ENCODE measurements around the gene SNX22. TPM values are rescaled to one million over a fixed set of nuclear protein-coding genes. Genes with fewer than 3 reads are reported as not detected.
"Not testable (repeated sequence)": the region's sequence is repeated elsewhere in the genome, so short reads cannot be mapped to it uniquely, and the experiment has no call there.

The SNX22 gene
- total and polyA plus RNA-seq, 12 donors: 0.66 to 10.0 (median 1.6) TPM

DNA sequence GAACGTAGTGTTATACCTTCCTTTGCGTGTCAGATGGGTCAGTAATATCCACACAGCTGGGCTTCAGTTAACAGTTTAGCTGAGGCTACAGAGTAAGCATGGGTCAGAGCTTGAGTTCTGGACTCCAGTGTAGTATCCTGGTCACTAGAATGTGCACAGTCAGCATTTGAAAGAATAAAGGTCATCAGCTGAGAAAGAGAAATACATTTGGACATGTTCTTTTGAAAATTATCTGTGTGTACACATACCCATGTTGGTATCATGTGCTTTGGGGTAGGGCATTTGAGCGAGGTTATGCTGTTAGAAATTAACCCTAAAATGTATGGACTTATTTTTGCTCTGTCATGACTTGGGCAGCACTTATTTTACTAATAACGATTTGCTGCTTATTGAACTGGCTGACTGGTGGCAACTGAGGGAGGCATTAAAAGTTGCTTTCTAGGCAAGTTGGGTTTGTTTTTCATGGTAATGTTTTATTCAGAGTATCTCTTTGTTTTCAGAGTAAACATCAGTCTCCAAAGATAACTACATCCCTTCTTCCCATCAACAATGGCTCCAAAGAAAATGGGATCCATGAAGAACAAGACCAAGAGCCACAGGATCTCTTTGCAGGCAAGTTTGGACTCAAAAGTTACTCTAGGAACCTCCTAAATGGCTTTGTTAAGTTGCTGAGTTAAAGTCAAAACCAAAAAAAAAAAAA lies 39.3 kb upstream of the SNX22 start:
- DNase-seq (no peak), ATAC-seq (peak in 5 of 8 donors; percentile 30 to 51 (median 43))
- 68 to 69% methylated on average over 4 of the region's 4 CpGs for WGBS, 2 donors
- peak overlapping the region in 2 of 10 donors; percentile 22 to 52 for H3K27ac ChIP-seq
- intact Hi-C loops (cut with DNase I): no loop called here
- no peak for TF ChIP-seq CTCF (IDR thresholded peaks at IDR 0.05)
- no peak overlapping the region for H3K4me3 ChIP-seq
- H3K9me3 ChIP-seq: no peaks in the 10 kb centered on the region
- H3K4me1 ChIP-seq: peaks cover 0 to 62% (median 47%) of the 10 kb centered on the region in 9 donors
- H3K27me3 ChIP-seq: no peaks in the 10 kb centered on the region
- H3K36me3 ChIP-seq: peaks cover 0 to 50% (median 36%) of the 10 kb centered on the region in 9 donors

DNA sequence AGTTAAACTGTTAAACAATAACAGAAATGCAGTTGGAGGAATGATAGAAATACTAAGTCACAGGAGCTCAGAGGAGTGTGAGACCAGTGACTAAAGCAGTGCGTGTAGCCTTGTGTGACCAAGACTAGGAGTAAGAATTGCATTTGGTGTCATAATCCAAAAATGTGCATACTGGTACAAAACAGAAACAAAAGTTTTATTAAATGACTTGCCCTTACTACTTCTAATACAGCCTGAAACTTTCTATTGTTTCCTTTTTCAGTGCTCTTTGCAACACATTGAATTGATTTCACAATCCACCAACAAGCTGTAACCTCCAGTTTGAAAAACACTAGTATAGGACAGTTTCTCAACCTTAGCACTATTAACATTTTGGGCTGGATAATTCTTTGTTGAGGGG lies 38.6 kb upstream of the SNX22 start:
- ATAC-seq (no peak), DNase-seq (no peak)
- TF ChIP-seq CTCF (IDR thresholded peaks at IDR 0.05): no peak
- 96 to 97% methylated on average over 1 of the region's 1 CpG for WGBS, 2 donors
- Histone ChIP-seq H3K4me1 (peaks cover 0 to 56% (median 45%) of the 10 kb centered on the region in 9 donors), H3K27ac (peak overlapping the region in 1 of 10 donors; percentile 52), H3K4me3 (no peak overlapping the region), H3K36me3 (peaks cover 0 to 57% (median 42%) of the 10 kb centered on the region in 9 donors), H3K27me3 (no peaks in the 10 kb centered on the region), H3K9me3 (no peaks in the 10 kb centered on the region)
- intact Hi-C loops (cut with DNase I): no loop called here

- intact Hi-C loops (cut with DNase I): no loop called here
- H3K4me3 ChIP-seq: no peak overlapping the region
- H3K4me1 ChIP-seq: peaks cover 0 to 8% (median 0%) of the 10 kb centered on the region in 9 donors
- no peak for DNase-seq
- peaks cover 0 to 100% (median 79%) of the 10 kb centered on the region in 9 donors for H3K36me3 ChIP-seq
- H3K27ac ChIP-seq: no peak overlapping the region
- ATAC-seq: no peak
- H3K27me3 ChIP-seq: no peaks in the 10 kb centered on the region
- WGBS, 2 donors: 88 to 89% methylated on average over 5 of the region's 5 CpGs
- no peaks in the 10 kb centered on the region for H3K9me3 ChIP-seq
- no peak for TF ChIP-seq CTCF (IDR thresholded peaks at IDR 0.05)
These were observed 33.6 kb upstream of the SNX22 start for GRCh38 chr15:64117759-64118487.

DNA sequence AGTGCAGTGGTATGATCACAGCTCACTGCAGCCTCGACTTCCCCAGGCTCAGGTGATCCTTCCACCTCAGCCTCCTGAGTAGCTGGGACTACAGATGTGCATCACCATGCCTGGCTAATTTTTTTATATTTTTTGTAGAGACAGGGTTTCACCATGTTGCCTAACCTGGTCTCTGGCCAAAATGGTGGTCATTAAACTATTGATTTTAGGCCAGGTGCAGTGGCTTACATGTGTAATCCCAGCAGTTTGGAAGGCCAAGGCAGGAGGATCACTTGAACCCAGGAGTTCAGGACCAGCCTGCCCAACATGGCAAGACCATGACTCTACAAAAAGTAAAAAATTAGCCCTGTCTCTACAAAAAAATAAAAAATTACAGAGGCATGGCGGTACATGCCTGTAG lies 31.2 kb upstream of the SNX22 start:
- H3K4me1 ChIP-seq; H3K4me3 ChIP-seq; DNase-seq; H3K27me3 ChIP-seq; intact Hi-C loops (cut with DNase I); ATAC-seq; H3K27ac ChIP-seq; H3K9me3 ChIP-seq: not testable (repeated sequence)
- H3K36me3 ChIP-seq: peaks cover 0 to 100% (median 66%) of the 10 kb centered on the region in 9 donors
- WGBS, 2 donors: 93 to 96% methylated on average over 2 of the region's 2 CpGs
